GM19372 (cell line): ENCODE results near the gene MBOAT7.
A peak's percentile ranks its signal among the peaks of the same experiment; 100 is the strongest.
"Not testable (repeated sequence)": the region's sequence is repeated elsewhere in the genome, so short reads cannot be mapped to it uniquely, and the experiment has no call there.

ENCODE experiments used
- ATAC-seq: cut with Tn5 transposase; IDR thresholded peaks from one replicate; pipeline ENCODE4 v1.9.1; 2021; ENCODE audit warnings: mild to moderate bottlenecking, low read depth, moderate library complexity; ENCODE audit not compliant: unreplicated experiment

The MBOAT7 gene

DNA sequence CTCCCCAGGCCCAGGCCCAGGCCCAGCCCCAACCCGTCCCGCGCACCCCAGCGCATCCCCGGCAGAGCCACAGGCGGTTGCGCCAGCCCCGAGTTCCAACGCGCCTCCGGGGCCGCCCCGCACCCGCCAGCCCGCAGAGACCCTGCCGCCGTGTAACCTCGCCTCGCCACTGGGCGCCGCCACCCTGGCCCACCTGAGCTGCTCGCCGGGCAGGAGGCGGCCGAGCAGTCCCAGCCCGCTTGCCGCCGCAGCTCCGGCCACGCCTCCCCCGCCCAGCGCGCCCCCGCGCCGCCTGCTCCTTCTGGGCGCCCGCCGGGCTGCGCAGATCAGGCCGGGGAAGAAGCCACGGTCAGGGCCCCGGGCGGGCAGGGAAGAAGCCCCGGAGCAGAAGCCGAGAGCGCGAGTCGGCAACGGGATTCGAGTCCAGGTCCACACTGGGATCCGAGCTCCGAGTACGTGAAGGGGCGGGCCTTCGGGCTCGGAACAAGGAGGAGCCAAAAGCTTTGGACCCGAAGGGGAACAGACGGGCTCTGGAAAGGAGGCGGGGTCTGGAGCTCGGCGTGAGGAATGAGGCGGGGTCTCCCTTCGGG lies at the start of gene MBOAT7:
Gene MBOAT7 (minus strand): TSS at position 436 of the 590 bp plus-strand sequence. CDS start 1,072 bp downstream, outside the sequence.
- ATAC-seq: peak; percentile 12

GRCh38 chr19:54233941-54234340 lies 44.6 kb upstream of the MBOAT7 start:
- no peak for ATAC-seq

DNA sequence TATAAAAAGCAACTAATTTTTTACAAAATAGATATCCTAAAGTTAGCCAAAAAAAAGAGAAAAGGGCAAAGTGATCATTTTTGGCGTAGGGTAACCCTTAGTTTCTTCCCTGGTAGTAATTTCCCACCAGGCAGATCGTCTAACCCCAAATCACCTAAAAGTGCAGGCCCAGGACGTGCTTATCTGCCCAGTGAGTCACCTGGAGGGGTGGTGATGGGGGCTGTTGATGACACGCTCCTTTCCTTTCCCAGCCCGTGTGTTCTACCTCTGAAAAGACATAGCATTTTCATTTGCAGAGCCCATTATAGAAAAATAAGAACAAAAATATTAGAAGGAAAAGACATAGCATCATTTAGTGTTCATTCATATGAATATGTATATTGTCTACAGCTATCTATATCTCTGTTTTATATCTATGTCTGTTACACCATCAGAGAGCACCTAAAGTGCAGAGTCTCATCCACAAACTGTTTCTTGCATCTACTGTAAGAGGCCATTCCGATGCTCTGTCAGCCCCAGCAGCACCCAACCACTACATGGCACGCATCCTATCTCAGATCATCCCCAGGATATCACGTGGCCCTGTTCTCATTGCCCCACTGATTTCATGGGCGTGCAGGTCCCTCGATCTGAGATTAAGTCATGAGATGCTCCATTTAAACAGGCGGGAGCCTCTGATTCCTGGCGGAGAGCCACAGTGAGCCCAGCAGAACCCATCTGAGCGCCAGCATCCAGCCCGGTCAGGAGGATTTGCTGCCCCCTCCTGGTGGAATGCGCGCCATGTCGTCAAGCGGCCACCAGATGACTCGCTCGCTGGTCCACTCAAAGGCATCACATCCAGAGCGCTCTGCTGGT lies 41.9 kb upstream of the MBOAT7 start:
- no peak for ATAC-seq

DNA sequence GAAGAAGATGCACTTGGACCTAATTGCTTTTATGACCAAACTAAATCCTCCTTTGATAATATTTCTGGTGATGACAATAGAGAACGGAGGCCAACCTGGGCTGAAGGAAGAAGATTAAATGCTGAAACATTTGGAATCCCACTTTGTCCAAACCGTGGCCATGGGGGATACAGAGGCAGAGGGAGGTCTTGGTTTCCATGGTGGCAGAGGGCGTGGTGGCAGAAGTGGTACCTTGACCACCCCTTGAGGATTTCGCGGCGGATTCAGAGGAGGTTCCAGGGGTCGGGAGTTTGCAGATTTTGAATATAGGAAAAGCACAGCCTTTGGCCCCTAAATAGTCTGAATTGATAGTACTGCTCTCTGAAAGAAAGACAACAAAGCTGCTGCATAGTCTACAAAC lies 40.7 kb upstream of the MBOAT7 start:
- no peak for ATAC-seq

DNA sequence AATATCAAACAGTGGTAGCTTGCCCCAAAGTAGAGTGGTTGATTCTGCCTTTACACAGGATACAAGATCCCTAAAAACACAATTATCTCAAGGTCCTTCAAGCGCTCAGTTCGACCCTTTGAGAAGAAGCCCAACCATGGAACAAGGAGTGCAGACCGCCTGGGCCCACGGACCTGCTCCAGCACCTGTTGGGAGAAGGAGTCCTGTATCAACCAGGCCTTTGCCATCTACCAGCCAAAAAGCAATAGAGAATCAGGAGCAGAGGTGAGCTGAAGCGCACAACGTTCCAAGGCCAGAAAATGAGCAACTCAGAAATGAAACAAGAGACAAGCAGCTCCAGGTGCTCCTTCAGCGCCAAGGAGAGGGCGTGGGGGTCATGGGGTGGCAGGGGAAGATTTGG lies 39.8 kb upstream of the MBOAT7 start:
- no peak for ATAC-seq

DNA sequence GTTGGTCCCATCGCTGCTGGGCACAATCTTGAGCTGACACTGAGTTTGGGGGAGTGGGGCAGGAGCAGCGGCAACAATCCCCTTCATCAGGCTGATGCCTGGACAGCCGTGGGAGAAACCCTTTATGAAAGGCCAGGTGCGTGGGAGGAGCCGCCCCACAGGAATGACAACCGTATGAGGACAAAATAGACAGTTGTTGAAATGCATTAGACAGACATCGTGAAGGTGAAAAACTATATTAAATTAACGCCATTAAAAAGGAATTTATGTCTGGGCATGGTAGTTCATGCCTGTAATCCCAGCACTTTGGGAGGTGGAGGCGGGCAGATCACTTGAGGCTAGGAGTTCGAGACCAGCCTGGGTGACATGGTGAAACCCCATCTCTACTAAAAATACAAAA lies 35.2 kb upstream of the MBOAT7 start:
- not testable (repeated sequence) for ATAC-seq

GRCh38 chr19:54223937-54224281 lies 34.5 kb upstream of the MBOAT7 start:
- not testable (repeated sequence) for ATAC-seq

GRCh38 chr19:54223277-54223936 lies 34.0 kb upstream of the MBOAT7 start:
- not testable (repeated sequence) for ATAC-seq

- ATAC-seq: not testable (repeated sequence)
Observed at GRCh38 chr19:54222474-54223276, 33.3 kb upstream of the MBOAT7 start, which contains the start of gene LILRB3. Gene LILRB3, minus strand, starts transcription at chr19:54223007. Its CDS starts 31 bp downstream, at chr19:54222976.

DNA sequence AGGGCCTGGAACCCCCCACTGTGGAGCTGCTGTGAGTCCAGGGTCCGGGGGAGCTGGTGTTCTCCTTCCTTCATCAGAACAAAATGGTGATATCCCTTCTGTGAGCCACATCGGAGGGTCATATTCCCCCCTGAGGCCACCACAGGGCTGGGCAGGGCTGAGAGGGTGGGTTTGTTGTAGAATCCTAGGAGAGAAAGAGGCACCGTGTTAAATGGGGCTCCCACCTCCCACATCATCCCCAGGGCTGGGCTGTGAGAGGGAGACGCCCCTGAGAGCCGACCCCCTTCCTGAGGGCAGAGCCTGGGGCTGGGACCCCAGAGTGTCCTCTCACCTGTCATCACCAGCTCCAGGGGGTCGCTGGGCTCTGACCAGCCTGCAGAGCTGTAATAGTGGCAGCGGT lies 32.6 kb upstream of the MBOAT7 start:
- not testable (repeated sequence) for ATAC-seq

- ATAC-seq: not testable (repeated sequence)
Observed at GRCh38 chr19:54219702-54220101, 30.3 kb upstream of the MBOAT7 start.

DNA sequence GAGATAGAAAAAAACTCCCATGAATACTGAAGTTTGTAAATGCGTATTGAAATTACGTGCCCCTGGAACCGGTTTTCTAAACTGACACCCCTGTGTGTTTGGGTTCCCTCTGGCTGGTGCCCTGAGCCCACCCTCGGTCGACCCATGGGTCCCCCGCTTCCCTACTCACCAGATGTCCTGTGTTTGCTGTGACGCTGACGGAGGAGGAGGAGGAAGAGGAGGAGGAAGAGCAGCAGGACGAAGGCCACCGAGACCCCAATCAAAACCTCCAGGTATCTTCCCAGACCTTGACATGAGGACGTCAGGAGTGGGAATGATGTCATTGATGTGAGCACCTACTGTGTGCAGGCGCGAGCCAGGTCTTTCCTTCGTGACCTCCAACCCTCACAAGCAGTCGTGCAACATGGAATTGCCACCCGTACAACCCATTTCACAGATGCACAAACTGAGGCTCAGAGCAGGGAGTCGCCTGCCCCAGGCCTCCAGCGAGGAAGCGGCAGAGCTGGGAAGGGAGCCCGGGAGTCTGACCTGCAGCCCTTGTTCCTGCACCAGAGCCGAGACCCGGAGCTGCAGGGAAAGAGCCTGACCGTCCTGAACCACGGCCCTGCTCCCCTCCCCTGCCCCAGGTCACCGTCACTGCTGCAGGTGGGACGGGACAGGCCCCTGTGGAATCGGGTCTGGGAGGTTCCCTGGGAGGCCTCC lies 29.7 kb upstream of the MBOAT7 start:
- ATAC-seq: no peak

DNA sequence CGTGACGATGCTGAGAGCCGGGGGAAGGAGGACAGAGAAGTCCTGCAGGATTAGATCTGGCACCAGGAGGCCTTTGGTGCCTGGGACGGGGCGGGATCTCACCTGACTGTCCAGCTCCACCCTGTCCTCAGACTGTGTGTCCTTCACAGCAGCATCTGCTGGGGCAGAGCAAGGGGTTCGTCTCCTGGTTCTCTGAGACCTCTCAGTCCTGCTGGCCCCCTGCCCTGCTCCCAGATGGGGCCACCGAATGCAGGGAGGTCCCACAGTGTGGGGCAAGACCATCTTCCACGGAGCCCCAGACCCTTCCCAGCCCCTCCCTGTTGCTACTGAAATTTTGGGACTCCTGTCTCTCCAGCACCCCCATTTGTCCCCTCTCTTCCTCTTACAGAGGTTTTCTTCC lies 28.9 kb upstream of the MBOAT7 start:
- ATAC-seq: no peak

- ATAC-seq: not testable (repeated sequence)
Observed at GRCh38 chr19:54217517-54218247, 28.3 kb upstream of the MBOAT7 start.

GRCh38 chr19:54216869-54217268 lies 27.5 kb upstream of the MBOAT7 start:
- no peak for ATAC-seq

DNA sequence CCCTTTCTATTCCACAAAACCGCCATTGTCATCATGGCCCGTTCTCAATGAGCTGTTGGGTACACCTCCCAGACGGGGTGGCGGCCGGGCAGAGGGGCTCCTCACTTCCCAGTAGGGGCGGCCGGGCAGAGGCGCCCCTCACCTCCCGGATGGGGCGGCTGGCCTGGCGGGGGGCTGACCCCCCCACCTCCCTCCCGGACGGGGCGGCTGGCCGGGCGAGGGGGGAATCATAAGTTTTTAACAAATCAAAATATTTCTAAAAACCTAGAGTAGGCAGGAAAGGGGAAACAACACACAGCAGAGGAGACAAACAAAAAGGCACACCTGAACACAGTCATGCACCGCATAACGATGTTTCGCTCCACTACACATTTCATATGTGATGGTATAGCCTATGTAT lies 25.4 kb upstream of the MBOAT7 start:
- ATAC-seq: not testable (repeated sequence)

DNA sequence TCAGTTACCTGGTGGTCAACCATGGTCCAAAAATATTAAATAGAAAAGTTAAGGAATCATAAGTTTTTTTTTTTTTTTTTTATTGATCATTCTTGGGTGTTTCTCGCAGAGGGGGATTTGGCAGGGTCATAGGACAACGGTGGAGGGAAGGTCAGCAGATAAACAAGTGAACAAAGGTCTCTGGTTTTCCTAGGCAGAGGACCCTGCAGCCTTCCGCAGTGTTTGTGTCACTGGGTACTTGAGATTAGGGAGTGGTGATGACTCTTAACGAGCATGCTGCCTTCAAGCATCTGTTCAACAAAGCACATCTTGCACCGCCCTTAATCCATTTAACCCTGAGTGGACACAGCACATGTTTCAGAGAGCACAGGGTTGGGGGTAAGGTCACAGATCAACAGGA lies 24.8 kb upstream of the MBOAT7 start:
- not testable (repeated sequence) for ATAC-seq

DNA sequence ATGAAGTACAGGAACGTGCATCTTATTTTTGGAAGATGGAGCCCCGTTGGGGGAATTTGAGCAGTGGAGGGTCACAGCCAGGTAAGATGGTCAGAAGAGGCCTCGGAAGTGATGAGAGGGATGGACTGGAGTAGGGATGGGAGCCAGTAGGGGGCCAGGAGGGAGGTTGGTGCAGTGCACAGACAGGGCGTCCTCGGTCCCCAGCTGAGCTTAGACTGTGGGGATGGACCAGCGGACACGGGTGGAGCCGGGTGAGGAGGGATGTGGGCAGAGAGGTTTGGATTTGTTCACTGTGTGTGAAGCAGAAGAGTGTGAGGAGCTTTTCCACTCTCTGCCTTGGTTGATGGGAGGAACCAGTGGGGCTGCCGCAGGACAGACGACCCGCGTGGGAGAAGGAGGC lies 21.9 kb upstream of the MBOAT7 start:
- no peak for ATAC-seq

DNA sequence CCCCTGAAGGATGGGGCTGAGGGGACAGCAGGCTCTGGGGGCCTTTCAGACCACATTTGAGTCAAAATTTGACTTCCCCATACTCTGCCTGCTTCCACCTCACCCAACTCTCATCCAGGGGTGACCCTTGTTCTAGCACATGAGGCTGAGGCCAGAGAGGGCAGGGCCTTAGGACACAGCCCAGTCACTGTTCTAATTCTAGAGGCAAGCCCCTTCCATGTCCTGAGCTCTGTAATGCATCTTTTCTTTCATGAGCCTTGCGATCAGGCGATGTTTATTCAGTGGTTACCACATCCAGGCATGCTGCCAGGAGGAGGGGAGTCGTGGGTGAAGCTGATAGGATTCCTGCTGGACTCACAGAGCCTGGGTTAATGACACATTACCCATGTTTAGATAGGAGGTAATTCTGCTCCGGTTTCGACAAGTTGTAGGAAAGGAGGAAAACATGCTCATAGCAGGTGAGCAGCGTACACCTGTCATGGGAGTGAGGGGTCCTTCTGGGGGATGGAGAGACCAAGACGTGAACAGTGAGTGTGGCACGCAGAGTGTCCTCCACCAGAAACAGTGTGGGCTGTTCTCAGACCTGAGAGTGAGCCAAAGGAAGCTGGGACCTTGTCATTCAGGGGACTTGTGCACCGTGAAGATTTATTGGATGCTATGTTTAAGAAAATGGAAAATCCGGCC lies 20.6 kb upstream of the MBOAT7 start:
- ATAC-seq: no peak
